ENCODE data around the gene CYP2A6. TPM values are rescaled to one million over a fixed set of nuclear protein-coding genes. Genes with fewer than 3 reads are reported as not detected.
"Not testable (repeated sequence)": the region's sequence is repeated elsewhere in the genome, so short reads cannot be mapped to it uniquely, and the experiment has no call there.

Gene CYP2A6, protein sequence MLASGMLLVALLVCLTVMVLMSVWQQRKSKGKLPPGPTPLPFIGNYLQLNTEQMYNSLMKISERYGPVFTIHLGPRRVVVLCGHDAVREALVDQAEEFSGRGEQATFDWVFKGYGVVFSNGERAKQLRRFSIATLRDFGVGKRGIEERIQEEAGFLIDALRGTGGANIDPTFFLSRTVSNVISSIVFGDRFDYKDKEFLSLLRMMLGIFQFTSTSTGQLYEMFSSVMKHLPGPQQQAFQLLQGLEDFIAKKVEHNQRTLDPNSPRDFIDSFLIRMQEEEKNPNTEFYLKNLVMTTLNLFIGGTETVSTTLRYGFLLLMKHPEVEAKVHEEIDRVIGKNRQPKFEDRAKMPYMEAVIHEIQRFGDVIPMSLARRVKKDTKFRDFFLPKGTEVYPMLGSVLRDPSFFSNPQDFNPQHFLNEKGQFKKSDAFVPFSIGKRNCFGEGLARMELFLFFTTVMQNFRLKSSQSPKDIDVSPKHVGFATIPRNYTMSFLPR
- total RNA-seq, result under 1 TPM in 1 of 2 experiments, not detected in 1; 0.27 TPM

DNA sequence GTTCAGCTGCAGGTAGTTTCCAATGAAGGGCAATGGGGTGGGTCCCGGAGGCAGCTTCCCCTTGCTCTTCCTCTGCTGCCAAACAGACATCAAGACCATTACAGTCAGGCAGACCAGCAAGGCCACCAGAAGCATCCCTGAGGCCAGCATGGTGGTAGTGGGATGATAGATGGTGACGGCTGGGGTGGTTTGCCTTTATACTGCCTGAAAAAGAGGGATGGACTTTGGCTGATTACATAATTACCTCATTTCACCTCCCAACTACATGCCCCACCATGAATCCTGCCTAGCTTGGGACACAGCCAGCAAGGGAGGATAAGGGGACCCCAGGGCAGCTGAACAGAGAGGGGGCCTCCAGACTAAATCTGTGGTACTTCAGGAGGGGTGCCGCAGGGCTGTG, at the start of gene CYP2A6:
CYP2A6 (minus strand) TSS at position 171 of the 400 bp plus-strand sequence; CDS start at position 150, 21 bp downstream.
- H3K36me3 Mint-ChIP-seq, H3K27ac Mint-ChIP-seq, H3K4me3 Mint-ChIP-seq, H3K9me3 Mint-ChIP-seq, H3K4me1 Mint-ChIP-seq, DNase-seq: not testable (repeated sequence)
- H3K27me3 Mint-ChIP-seq, result peaks cover 39% of the 10 kb centered on the region

DNA sequence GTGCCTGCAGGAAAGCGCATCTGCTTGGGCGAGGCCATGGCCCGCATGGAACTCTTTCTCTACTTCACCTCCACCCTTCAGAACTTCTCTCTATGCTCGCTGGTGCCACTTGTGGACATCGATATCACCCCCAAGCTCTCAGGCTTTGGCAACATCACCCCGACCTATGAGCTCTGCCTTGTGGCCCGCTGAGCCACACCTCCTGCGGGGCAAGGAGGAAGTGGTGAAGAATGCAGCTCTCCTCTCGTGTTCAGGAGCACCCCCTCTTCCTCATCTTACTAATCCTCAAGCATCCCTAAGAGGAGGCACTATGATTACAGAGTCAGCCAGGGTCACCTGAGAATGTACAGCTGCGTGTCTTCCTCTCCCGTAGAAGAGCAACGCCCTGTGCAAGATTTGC, 49.7 kb upstream of the CYP2A6 start:
- DNase-seq, H3K36me3 Mint-ChIP-seq, H3K4me3 Mint-ChIP-seq, H3K9me3 Mint-ChIP-seq, H3K27me3 Mint-ChIP-seq, H3K4me1 Mint-ChIP-seq, H3K27ac Mint-ChIP-seq: not testable (repeated sequence)

DNA sequence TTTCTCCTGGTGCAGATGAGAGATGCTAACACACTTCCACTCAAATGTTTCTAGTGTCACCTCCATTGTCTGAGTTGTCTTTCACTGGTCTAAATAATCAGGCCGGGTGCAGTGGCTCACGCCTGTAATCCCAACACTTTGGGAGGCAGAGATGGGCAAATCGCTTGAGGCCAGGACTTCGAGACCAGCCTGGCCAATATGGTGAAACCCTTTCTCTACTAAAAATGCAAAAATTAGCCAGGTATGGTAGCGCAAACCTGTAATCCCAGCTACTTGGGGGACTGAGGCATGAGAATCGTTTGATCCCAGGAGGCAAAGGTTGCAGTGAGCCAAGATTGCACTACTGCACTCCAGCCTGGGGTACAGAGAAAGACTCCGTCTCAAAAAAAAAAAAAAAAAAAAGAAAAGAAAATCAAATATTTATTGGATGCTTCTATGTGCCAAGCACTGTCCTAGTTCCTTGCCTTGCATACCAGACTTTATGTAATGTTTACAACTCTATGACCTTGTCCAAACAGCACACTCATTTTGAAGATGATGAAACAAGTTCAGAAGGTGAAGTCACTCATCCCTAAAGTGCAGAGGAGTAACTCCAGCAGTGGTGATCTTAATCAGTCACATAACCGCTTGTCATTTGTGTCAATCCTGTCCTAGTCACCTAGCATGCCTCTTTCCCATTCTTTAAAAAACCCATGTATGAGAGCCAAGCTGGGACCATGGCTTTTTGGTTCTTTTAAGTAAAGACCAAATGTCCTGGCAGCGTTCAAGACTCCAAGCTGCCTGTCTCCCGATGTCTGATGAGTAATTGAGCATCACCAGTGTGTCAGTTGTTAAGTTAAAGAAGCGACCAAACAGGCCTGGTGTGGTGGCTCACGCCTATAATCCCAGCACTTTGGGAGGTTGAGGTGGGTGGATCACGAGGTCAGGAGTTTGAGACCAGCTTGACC, 46.9 kb upstream of the CYP2A6 start:
- not testable (repeated sequence) for H3K27ac Mint-ChIP-seq, H3K4me3 Mint-ChIP-seq, H3K36me3 Mint-ChIP-seq, H3K4me1 Mint-ChIP-seq, DNase-seq, H3K9me3 Mint-ChIP-seq
- H3K27me3 Mint-ChIP-seq, result peaks cover 13% of the 10 kb centered on the region

DNA sequence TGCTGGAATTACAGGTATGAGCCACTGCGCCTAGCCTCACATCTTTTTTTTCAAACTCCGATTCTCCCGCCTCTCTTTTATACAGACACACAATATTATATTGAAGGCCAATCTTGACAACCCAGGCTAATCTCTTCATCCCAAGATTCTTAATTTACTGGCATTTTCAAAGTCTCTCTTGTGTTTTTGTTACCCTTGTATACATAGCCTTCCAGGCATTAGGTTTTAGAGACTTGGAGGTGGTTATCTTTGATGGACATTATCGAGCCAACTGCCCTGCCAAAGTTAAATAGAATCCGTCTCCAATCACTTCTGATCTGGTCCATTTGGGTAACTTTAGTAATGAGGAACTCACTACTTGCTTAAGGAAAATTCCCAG, 46.2 kb upstream of the CYP2A6 start:
- H3K27ac Mint-ChIP-seq, result no peak overlapping the region
- DNase-seq, result no peak
- H3K9me3 Mint-ChIP-seq, result no peaks in the 10 kb centered on the region
- H3K4me3 Mint-ChIP-seq, result no peak overlapping the region
- peaks cover 18% of the 10 kb centered on the region for H3K27me3 Mint-ChIP-seq
- H3K36me3 Mint-ChIP-seq, result no peaks in the 10 kb centered on the region
- peaks cover 8% of the 10 kb centered on the region for H3K4me1 Mint-ChIP-seq

DNA sequence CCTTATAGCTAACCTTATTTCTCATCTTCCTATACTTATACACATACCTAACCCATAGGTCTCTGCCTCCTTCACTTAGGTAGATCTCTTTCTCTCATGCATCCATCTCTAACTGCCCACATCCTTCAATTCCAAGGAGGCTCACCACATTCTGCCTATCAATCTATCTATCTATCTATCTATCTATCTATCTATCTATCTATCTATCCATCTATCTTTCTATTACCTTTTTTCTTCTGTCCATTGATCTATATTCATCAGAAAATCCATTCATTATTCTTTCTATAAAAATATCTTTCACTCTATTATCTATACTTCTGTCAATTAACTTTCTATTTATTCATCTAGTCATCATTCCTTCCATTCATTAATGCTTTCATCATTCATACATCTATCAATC, 42.9 kb upstream of the CYP2A6 start:
- Mint-ChIP-seq H3K27me3 (peaks cover 23% of the 10 kb centered on the region), H3K4me3 (no peak overlapping the region), H3K4me1 (peaks cover 1% of the 10 kb centered on the region), H3K9me3 (no peaks in the 10 kb centered on the region), H3K27ac (no peak overlapping the region), H3K36me3 (no peaks in the 10 kb centered on the region)
- DNase-seq, result no peak

DNA sequence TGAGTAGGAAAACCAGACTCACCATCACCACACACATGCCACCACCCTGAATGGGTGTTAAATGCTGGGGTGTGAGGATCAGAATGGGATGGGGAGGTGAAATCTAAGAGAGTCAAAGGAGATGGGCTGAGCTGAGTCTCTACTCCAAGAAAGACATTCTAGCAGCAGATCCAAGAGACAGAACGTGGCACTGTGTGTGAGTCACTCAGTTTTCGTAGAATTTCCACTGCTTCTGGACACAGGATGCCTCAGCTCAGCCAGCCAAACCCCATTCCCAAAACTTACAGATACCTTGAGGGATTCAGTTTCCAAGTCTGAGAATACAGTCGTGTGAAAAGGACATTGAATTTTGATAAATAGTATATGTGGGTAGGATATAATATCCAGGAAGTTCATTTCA, 39.1 kb upstream of the CYP2A6 start:
- Mint-ChIP-seq H3K4me1 (no peaks in the 10 kb centered on the region), H3K4me3 (no peak overlapping the region), H3K36me3 (no peaks in the 10 kb centered on the region), H3K27me3 (peaks cover 23% of the 10 kb centered on the region), H3K27ac (no peak overlapping the region), H3K9me3 (no peaks in the 10 kb centered on the region)
- DNase-seq, result no peak

DNA sequence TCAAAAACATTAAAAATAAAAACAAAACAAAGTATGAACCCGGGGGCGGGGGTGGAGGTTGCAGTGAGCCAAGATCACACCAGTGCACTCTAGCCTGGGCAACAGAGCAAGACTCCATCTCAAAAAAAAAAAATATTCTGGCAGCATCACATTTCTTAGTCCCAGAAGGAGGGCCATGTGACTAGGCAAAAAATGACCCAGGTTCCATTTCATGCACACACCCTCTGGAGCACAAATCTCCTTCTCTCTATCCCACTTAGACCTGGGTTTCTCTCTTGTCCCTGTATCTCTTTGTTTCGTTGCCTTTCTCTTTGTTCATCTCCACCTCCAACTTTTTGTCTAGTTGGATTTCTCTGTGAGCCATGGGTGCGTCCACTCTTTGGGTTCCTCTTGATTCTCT, 37.9 kb upstream of the CYP2A6 start:
- H3K27ac Mint-ChIP-seq, result no peak overlapping the region
- no peaks in the 10 kb centered on the region for H3K36me3 Mint-ChIP-seq
- no peaks in the 10 kb centered on the region for H3K4me1 Mint-ChIP-seq
- H3K27me3 Mint-ChIP-seq, result peaks cover 15% of the 10 kb centered on the region
- H3K4me3 Mint-ChIP-seq, result no peak overlapping the region
- no peaks in the 10 kb centered on the region for H3K9me3 Mint-ChIP-seq
- no peak for DNase-seq

DNA sequence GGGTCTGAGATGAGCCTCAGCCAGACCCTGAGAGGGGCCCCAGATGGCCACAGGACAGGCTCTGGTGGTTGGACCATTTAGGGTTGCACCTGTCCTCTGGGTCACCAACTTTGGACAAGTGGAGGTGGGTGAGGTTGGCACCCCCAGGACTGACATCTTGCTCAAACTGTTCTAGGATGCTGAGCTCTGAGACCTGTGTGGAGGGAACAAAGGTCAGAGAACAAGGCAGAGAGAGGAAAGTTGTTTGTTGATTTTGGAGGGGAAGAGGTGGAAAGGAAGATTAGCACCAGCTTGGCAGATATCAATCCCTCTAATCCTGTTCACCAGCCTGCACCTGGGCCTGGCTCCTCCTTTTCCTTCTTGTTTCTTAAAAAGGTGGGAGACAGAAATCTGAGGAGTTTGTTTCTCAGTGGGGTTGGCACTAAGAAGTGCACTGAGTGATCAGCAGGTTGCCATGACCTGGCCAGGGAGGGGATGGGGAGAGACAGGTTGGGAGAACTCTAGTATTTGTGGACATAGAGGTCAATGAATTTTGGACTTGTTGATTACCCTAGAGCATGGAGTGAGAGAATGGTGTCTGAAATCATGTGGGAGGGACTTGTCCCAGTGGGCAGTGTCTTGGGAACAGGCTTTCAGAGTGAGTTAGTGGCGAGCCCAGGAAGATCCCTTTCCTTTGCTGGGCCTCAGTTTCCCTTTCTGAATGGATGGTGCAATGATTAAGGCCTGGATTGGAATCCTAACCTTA, 34.1 kb upstream of the CYP2A6 start:
- not testable (repeated sequence) for DNase-seq, H3K9me3 Mint-ChIP-seq, H3K4me3 Mint-ChIP-seq, H3K4me1 Mint-ChIP-seq, H3K36me3 Mint-ChIP-seq, H3K27ac Mint-ChIP-seq
- peaks cover 17% of the 10 kb centered on the region for H3K27me3 Mint-ChIP-seq

DNA sequence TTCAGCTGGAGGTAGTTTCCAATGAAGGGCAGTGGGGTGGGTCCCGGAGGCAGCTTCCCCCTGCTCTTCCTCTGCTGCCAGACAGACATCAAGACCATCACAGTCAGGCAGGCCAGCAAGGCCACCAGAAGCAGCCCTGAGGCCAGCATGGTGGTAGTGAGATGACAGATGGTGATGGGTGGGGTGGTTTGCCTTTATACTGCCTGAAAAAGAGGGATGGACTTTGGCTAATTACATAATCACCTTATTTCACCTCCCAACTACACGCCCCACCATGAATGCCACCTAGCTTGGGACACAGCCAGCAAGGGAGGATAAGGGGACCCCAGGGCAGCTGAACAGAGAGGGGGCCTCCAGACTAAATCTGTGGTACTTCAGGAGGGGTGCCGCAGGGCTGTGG, 31.8 kb upstream of the CYP2A6 start, which contains the start of gene CYP2A7:
CYP2A7 (minus strand) TSS at position 170 of the 400 bp plus-strand sequence; CDS start at position 149, 21 bp downstream.
- H3K9me3 Mint-ChIP-seq, H3K36me3 Mint-ChIP-seq, H3K4me1 Mint-ChIP-seq, H3K4me3 Mint-ChIP-seq, H3K27ac Mint-ChIP-seq, DNase-seq: not testable (repeated sequence)
- peaks cover 29% of the 10 kb centered on the region for H3K27me3 Mint-ChIP-seq

DNA sequence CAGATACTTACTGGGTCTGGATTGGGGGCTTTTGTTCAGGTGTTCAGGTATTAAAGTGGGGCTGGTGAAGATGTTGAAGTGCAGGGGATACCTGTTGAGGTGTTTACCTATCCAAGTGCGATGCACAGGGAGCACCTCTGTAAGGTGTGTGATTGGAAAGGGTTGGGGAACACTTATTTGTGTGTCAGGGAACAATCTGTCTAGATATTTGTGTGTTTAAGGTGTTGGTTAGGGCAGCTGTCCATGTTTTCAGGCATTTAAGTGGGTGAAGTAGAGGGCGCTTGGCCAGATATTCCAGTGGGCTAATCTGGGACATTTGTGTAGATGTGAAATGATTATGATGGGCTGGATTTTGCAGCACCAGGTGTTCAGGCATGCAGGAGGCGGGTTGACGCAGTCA, 29.1 kb upstream of the CYP2A6 start:
- peaks cover 37% of the 10 kb centered on the region for H3K27me3 Mint-ChIP-seq
- DNase-seq, H3K36me3 Mint-ChIP-seq, H3K9me3 Mint-ChIP-seq, H3K27ac Mint-ChIP-seq, H3K4me3 Mint-ChIP-seq, H3K4me1 Mint-ChIP-seq: not testable (repeated sequence)

DNA sequence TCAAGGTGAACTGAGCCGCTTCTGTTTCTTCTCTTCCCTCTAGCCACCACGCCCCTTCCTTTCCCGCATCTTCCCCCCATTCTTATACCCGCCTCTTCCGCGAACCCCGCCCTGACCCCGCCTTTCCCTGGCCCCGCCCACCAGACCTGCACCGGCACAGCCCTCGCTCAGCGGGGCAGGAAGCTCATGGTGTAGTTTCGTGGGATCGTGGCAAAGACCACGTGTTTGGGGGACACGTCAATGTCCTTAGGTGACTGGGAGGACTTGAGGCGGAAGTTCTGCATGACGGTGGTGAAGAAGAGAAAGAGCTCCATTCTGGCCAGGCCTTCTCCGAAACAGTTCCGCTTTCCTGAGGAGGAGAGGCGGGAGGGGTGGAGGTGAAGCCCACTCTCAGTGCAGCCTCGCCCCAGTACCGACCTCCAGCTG, 25.3 kb upstream of the CYP2A6 start:
- Mint-ChIP-seq H3K27ac (peak overlapping the region; percentile 71), H3K4me3 (peak overlapping the region; percentile 75), H3K27me3 (peaks cover 30% of the 10 kb centered on the region)
- not testable (repeated sequence) for H3K4me1 Mint-ChIP-seq, H3K36me3 Mint-ChIP-seq, H3K9me3 Mint-ChIP-seq
- peak; percentile 94 for DNase-seq

DNA sequence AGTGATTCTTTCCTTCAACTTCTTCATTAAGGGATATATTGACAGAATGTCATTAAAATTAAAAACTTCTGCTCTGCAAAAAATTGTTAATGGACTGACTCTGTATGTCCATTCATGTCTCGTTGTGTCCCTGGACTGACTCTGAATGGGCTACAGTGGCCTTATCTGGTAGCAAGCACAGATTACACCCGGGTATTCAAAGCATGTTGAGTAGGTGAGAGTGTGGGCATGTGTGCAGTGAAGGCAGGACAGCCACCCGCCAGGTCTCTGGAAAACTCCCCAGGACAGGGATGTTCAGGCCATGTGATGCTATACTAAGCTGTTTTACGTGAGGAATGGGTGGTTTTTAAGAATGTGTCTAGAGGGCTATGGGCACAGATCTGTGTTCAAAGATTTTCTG, 24.6 kb upstream of the CYP2A6 start:
- not testable (repeated sequence) for H3K9me3 Mint-ChIP-seq, H3K36me3 Mint-ChIP-seq, H3K27ac Mint-ChIP-seq, DNase-seq, H3K4me1 Mint-ChIP-seq
- H3K4me3 Mint-ChIP-seq, result peak overlapping the region; percentile 75
- peaks cover 25% of the 10 kb centered on the region for H3K27me3 Mint-ChIP-seq

DNA sequence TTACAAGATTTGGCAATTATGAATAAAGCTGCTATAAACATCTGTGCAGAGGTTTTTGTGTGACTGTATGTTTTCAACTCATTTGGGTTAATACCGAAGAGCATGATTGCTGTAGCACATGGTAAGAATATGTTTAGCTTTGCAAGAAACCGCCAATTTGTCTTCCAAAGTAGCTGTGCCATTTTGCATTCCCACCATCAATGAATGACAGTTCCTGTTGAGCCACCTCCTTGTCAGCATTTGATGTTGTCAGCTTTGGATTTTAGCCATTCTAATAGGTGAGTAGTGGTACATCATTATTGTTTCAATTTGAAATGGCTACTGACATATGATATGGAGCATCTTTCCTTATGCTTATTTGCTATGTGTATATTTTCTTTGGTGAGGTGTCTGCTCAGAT, 23.6 kb upstream of the CYP2A6 start:
- not testable (repeated sequence) for H3K9me3 Mint-ChIP-seq, H3K27ac Mint-ChIP-seq, H3K36me3 Mint-ChIP-seq, H3K4me1 Mint-ChIP-seq, DNase-seq, H3K4me3 Mint-ChIP-seq
- peaks cover 15% of the 10 kb centered on the region for H3K27me3 Mint-ChIP-seq

DNA sequence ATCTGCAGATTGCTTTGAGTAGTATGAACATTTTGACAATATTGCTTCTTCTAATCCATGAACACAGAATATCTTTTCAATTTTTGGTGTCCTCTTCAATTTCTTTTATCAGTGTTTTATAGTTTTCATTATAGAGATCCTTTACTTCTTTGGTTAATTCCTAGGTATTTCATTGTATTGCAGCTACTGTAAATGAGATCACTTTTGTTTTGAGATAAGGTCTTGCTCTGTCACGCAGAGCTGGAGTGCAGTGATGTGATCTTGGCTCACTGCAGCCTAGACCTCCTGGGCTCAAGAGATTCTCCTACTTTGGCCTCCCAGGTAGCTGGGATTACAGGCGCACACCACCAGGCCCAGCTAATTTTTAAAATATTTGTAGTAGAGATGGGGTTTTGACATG, 22.0 kb upstream of the CYP2A6 start:
- Mint-ChIP-seq H3K4me1 (peaks cover 9% of the 10 kb centered on the region), H3K27ac (no peak overlapping the region), H3K27me3 (peaks cover 9% of the 10 kb centered on the region)

DNA sequence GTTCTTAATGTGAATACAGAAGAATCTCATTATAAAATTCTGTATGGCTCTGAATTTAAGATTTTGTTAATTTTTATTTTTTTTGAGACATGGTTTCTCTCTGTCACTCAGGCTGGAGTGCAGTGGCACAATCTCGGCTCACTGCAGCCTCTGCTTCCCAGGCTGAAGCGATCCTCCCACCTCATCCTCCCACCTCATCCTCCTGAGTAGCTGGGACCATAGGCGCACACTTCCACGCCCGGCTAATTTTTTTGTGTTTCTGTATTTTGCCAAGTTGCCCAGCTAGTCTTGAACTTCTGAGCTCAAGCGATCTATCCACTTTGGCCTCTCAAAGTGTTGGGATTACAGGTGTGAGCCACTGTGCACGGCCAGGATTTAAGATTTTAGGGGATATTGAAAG, 17.5 kb upstream of the CYP2A6 start:
- Mint-ChIP-seq H3K36me3 (no peaks in the 10 kb centered on the region), H3K27me3 (peaks cover 4% of the 10 kb centered on the region), H3K27ac (no peak overlapping the region), H3K4me3 (no peak overlapping the region), H3K4me1 (no peaks in the 10 kb centered on the region), H3K9me3 (no peaks in the 10 kb centered on the region)
- DNase-seq, result no peak

More for the DNA sequence above, 22.0 kb upstream of the CYP2A6 start:
- Mint-ChIP-seq H3K4me3 (no peak overlapping the region), H3K36me3 (no peaks in the 10 kb centered on the region), H3K9me3 (no peaks in the 10 kb centered on the region)
- DNase-seq, result no peak
